Transverse colon (tissue), 4 donors: ENCODE results near the gene FHIP2A.

Experiments
- POLR2AphosphoS5 ChIP-seq, 3 donors: sonication (generic); formaldehyde crosslinking; IDR thresholded peaks; one replicate each; pipeline ENCODE4 v1.6.1; 2016; ENCODE audit warnings: antibody characterized with exemption in 3 of 3
- TF ChIP-seq, protein P1 (sequence below), 5 experiments: fragments of 200-600 bp in 3 of 5; fragments of 450-650 bp in 2 of 5; sonication (generic) in 3 of 5; IDR thresholded peaks; 1 replicate in 2 of 5; 2 replicates in 3 of 5; pipeline ENCODE4 v1.5.1; 2016 to 2017; ENCODE audit warnings: antibody characterized with exemption in 5 of 5, inconsistent platforms in 3 of 5, mild to moderate bottlenecking in 2 of 5, moderate library complexity in 1 of 5

DNA sequence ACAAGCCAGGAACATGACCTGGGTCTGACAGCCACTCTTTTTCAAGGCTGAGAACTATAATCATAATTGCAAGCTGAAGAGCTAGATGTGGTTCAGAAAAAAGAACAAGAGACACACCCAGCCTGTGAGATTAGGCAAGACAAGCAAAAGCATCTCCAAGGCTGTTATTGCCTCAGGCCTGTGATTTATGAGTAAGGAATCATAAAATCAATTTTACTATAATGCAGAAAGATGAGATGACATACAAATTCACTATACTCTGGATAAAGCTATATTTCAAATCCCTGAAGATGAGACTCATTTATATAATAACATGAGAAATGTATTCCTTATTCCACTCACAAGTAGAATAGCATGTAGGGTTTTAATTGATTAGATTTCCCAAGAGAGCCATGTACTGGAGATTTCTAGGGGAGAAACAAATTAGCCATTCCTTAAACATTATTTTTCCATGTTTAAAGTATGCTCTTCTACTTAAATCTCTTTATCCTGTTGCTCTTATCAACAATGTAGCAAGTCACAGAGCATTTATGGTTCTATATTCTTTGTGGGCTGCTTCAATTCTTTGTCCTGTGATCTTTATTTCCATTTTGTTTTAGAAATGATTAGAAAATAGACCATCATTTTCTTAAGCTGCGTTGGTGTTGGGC is 47.4 kb downstream of the FHIP2A start:
- TF ChIP-seq, protein P1, sequence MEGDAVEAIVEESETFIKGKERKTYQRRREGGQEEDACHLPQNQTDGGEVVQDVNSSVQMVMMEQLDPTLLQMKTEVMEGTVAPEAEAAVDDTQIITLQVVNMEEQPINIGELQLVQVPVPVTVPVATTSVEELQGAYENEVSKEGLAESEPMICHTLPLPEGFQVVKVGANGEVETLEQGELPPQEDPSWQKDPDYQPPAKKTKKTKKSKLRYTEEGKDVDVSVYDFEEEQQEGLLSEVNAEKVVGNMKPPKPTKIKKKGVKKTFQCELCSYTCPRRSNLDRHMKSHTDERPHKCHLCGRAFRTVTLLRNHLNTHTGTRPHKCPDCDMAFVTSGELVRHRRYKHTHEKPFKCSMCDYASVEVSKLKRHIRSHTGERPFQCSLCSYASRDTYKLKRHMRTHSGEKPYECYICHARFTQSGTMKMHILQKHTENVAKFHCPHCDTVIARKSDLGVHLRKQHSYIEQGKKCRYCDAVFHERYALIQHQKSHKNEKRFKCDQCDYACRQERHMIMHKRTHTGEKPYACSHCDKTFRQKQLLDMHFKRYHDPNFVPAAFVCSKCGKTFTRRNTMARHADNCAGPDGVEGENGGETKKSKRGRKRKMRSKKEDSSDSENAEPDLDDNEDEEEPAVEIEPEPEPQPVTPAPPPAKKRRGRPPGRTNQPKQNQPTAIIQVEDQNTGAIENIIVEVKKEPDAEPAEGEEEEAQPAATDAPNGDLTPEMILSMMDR (IDR thresholded peaks at IDR 0.05) = no peak
- TF ChIP-seq POLR2AphosphoS5 (IDR thresholded peaks at IDR 0.05) = no peak
